PC-3 (cell line): ENCODE data around the gene VPS33B. TPM values are rescaled to one million over a fixed set of nuclear protein-coding genes. Genes with fewer than 3 reads are reported as not detected.
"Not testable (repeated sequence)": the region's sequence is repeated elsewhere in the genome, so short reads cannot be mapped to it uniquely, and the experiment has no call there.

Experiments used
- ATAC-seq: fragments of 200-7000 bp; cut with Tn5 transposase; 2 replicates; pipeline ENCODE4 v1.9.1; 2020; ENCODE audit warnings: mild to moderate bottlenecking, moderate library complexity
- BruUV-seq: library from RNA; stranded (reverse); fragments of 400-500 nt; replicated peaks from 2 replicates; lab custom pipeline; 2021; lab: Mats Ljungman, UMichigan
- CTCF ChIA-PET: fragments of 300-600 bp; sonication (Branson Sonifier 250); formaldehyde crosslinking; loops from one replicate; lab custom pipeline; 2022; ENCODE audit warnings: antibody characterized with exemption; lab: Charles Lee
- POLR2A ChIA-PET: fragments of 300-600 bp; sonication (Branson Sonifier 250); formaldehyde crosslinking; loops from one replicate; lab custom pipeline; 2022; ENCODE audit warnings: antibody characterized with exemption; ENCODE audit not compliant: unreplicated experiment; lab: Charles Lee
- DNase-seq: peaks from one replicate; pipeline ENCODE4 v3.0.0-alpha.2; 2015
- H2AFZ ChIP-seq: fragments of 300-600 bp; sonication (generic); 2 replicates; pipeline ENCODE4 v1.6.0; 2016; ENCODE audit warnings: antibody characterized with exemption, low read length
- H3F3A ChIP-seq: fragments of 300-600 bp; sonication (generic); one replicate; pipeline ENCODE4 v1.6.0; 2017; ENCODE audit warnings: antibody characterized with exemption, low read length, control low read depth, mild to moderate bottlenecking; ENCODE audit not compliant: unreplicated experiment
- H3K27ac ChIP-seq: fragments of 300-600 bp; sonication (generic); 2 replicates; pipeline ENCODE4 v1.5.1; 2016; ENCODE audit warnings: mild to moderate bottlenecking, low read length
- H3K27me3 ChIP-seq: fragments of 300-600 bp; sonication (generic); 2 replicates; pipeline ENCODE4 v1.6.1; 2016; ENCODE audit warnings: low read length, mixed read lengths
- H3K36me3 ChIP-seq: fragments of 300-600 bp; sonication (generic); 2 replicates; pipeline ENCODE4 v1.6.1; 2016; ENCODE audit warnings: low read depth, mixed run types, low read length, mixed read lengths
- H3K4me1 ChIP-seq: fragments of 300-600 bp; sonication (generic); 2 replicates; pipeline ENCODE4 v1.5.1; 2016; ENCODE audit warnings: low read length; ENCODE audit not compliant: insufficient read depth
- H3K4me2 ChIP-seq: fragments of 300-600 bp; sonication (generic); 2 replicates; pipeline ENCODE4 v1.6.0; 2016; ENCODE audit warnings: low read length
- H3K4me3 ChIP-seq: fragments of 300-600 bp; sonication (generic); 2 replicates; pipeline ENCODE4 v1.5.1; 2016; ENCODE audit warnings: mild to moderate bottlenecking, low read length, mixed read lengths
- H3K79me2 ChIP-seq: fragments of 300-600 bp; sonication (generic); 2 replicates; pipeline ENCODE4 v1.6.1; 2017; ENCODE audit warnings: low read length, mixed read lengths
- H3K9ac ChIP-seq: fragments of 300-600 bp; sonication (generic); 2 replicates; pipeline ENCODE4 v1.6.0; 2016; ENCODE audit warnings: mild to moderate bottlenecking, low read length
- H3K9me2 ChIP-seq: fragments of 300-600 bp; sonication (generic); replicated peaks from 2 replicates; pipeline ENCODE4 v1.6.1; 2016; ENCODE audit warnings: mixed run types, low read length, mixed read lengths
- H3K9me3 ChIP-seq: fragments of 300-600 bp; sonication (generic); 2 replicates; pipeline ENCODE4 v1.6.1; 2016; ENCODE audit warnings: low read length, mixed read lengths
- H4K20me1 ChIP-seq: fragments of 300-600 bp; sonication (generic); 2 replicates; pipeline ENCODE4 v1.6.1; 2016; ENCODE audit warnings: low read length, mixed read lengths
- EZH2 ChIP-seq: fragments of 300-600 bp; sonication (generic); IDR thresholded peaks from one replicate; pipeline ENCODE4 v1.6.1; 2017; ENCODE audit warnings: antibody characterized with exemption, mild to moderate bottlenecking, low read length; ENCODE audit not compliant: unreplicated experiment
- EZH2phosphoT487 ChIP-seq: fragments of 300-600 bp; sonication (generic); IDR thresholded peaks from 2 replicates; pipeline ENCODE4 v1.6.1; 2018; ENCODE audit warnings: mild to moderate bottlenecking, antibody characterized with exemption, low read length, borderline replicate concordance
- intact Hi-C: fragments of 100-400 bp; cut with micrococcal nuclease; formaldehyde crosslinking; loops from 2 replicates; pipeline ENCODE4 v1.9.0; 2023
- total RNA-seq: library from RNA; depleted of rRNA; stranded (reverse); fragments of >200 nt; gene quantifications from 2 replicates; pipeline ENCODE4 v1.2.3, GENCODE V29; 2014
- TF ChIP-seq, protein P1 (sequence below): fragments of 300-600 bp; sonication (generic); conservative IDR thresholded peaks from 2 replicates; pipeline ENCODE4 v1.5.1; 2017; ENCODE audit warnings: antibody characterized with exemption, low read depth, mild to moderate bottlenecking, low read length

The VPS33B gene
- total RNA-seq, 1 experiment from 2014 or later: 8.0 TPM

DNA sequence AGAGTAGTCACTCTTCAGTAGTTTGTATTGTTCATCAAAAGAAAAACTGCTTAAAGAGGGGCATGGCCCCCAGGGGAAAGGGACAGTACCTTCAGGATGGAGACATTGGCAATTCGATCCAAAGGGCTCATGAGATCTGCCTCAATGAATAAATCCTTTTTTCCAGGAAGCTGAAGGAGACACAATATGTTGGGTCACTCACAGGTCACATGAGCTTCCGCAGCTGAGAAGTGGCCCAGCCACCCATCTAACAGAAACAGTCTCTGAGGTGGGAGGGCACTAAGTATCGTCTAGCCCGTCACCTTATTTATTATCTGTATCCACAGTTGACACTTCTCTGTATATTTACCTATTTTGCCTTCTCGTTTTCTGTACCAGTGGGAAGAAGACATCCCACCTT, 4.7 kb downstream of the VPS33B start:
- no peak overlapping the region for H3K4me2 ChIP-seq
- POLR2A ChIA-PET: no interaction called here
- peaks cover 24% of the 10 kb centered on the region for H3K79me2 ChIP-seq
- H3K9ac ChIP-seq: no peak overlapping the region
- H3F3A ChIP-seq: no peaks in the 10 kb centered on the region
- intact Hi-C loops: no loop called here
- no TSS peak for BruUV-seq
- ATAC-seq (no peak), DNase-seq (no peak)
- no peaks in the 10 kb centered on the region; the same call in 1 of the 2 replicates for H3K36me3 ChIP-seq
- H3K27me3 ChIP-seq: no peaks in the 10 kb centered on the region
- no peaks in the 10 kb centered on the region for H4K20me1 ChIP-seq
- no peaks in the 10 kb centered on the region for H3K9me2 ChIP-seq
- H3K27ac ChIP-seq: no peak overlapping the region
- H3K4me1 ChIP-seq: peaks cover under 1% of the 10 kb centered on the region; the same call in 1 of the 2 replicates
- no peaks in the 10 kb centered on the region for H3K9me3 ChIP-seq
- no peak overlapping the region for H3K4me3 ChIP-seq
- CTCF ChIA-PET: no interaction called here
- TF ChIP-seq, protein P1, sequence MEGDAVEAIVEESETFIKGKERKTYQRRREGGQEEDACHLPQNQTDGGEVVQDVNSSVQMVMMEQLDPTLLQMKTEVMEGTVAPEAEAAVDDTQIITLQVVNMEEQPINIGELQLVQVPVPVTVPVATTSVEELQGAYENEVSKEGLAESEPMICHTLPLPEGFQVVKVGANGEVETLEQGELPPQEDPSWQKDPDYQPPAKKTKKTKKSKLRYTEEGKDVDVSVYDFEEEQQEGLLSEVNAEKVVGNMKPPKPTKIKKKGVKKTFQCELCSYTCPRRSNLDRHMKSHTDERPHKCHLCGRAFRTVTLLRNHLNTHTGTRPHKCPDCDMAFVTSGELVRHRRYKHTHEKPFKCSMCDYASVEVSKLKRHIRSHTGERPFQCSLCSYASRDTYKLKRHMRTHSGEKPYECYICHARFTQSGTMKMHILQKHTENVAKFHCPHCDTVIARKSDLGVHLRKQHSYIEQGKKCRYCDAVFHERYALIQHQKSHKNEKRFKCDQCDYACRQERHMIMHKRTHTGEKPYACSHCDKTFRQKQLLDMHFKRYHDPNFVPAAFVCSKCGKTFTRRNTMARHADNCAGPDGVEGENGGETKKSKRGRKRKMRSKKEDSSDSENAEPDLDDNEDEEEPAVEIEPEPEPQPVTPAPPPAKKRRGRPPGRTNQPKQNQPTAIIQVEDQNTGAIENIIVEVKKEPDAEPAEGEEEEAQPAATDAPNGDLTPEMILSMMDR: no peak
- TF ChIP-seq EZH2 (no peak), EZH2phosphoT487 (no peak)
- H2AFZ ChIP-seq: no peak overlapping the region

DNA sequence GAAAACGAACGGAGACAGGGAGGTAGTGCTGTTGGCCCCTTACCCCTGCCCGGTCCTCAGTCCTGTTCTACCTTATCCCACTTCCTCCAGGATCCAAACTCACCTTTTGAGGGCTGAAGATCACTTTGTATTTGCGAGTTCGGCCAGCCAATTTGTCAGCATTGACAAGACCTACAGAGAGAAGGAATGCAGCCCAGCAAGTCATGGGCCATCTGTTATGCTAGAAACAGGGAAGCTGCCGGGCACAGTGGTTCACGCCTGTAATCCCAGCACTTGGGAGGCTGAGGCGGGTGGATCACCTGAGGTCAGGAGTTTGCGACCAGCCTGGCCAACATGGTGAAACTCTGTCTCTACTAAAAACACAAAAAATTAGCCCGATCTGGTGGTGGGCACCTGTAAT, 8.7 kb downstream of the VPS33B start:
- BruUV-seq, H3K36me3 ChIP-seq, H3K27me3 ChIP-seq, H3K9me2 ChIP-seq, CTCF ChIA-PET, H3K79me2 ChIP-seq, H3K9ac ChIP-seq, H3K4me2 ChIP-seq, H4K20me1 ChIP-seq, H3F3A ChIP-seq, H3K4me1 ChIP-seq, ATAC-seq, H3K9me3 ChIP-seq, H3K4me3 ChIP-seq, POLR2A ChIA-PET, H3K27ac ChIP-seq, intact Hi-C loops, H2AFZ ChIP-seq, DNase-seq: not testable (repeated sequence)

DNA sequence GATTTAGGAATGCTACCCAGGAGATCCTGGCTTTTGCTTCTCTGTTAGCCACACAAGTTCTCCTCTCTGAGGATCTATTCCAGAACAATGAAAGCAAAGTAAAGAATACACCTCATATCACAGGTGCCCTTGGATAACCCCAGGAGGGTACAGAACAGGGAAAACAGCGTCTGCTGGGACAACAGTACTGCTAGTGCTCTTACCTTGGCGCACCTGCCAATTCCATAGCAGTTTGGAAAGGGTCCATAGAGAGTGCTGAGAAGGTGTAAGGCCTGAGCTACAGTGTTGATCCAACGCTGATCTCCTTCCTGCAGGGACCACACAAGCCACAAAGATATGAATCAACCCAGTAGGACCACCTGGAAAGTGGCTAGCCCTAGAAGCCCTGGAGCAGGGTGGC, 15.1 kb downstream of the VPS33B start:
- TF ChIP-seq EZH2 (no peak), EZH2phosphoT487 (no peak)
- TF ChIP-seq, protein P1: no peak
- Histone ChIP-seq H3K4me2 (no peak overlapping the region), H3K4me1 (no peaks in the 10 kb centered on the region), H3K9me3 (no peaks in the 10 kb centered on the region), H4K20me1 (no peaks in the 10 kb centered on the region), H3K9me2 (no peaks in the 10 kb centered on the region), H3K4me3 (no peak overlapping the region), H3K27me3 (no peaks in the 10 kb centered on the region), H3K27ac (no peak overlapping the region), H2AFZ (no peak overlapping the region), H3F3A (no peaks in the 10 kb centered on the region), H3K9ac (no peak overlapping the region), H3K36me3 (no peaks in the 10 kb centered on the region; the same call in 1 of the 2 replicates), H3K79me2 (no peaks in the 10 kb centered on the region)
- intact Hi-C loops: no loop called here
- BruUV-seq: no TSS peak
- POLR2A ChIA-PET: no interaction called here
- ATAC-seq: no peak
- DNase-seq: no peak
- CTCF ChIA-PET: no interaction called here
